OCI-LY1 (cell line): ENCODE results near the gene ARFGEF2.

Experiments used
- H2AFZ ChIP-seq: fragments of 200-600 bp; sonication (generic), shearing (Covaris generic); 2 replicates; pipeline ENCODE4 v1.6.0; 2014; ENCODE audit warnings: antibody characterized with exemption, mild to moderate bottlenecking, low read length
- H3F3A ChIP-seq: fragments of 200-600 bp; sonication (generic), shearing (Covaris generic); 2 replicates; pipeline ENCODE4 v1.6.0; 2014; ENCODE audit warnings: mild to moderate bottlenecking, antibody characterized with exemption, low read length, moderate library complexity; ENCODE audit not compliant: insufficient read depth
- H3K27ac ChIP-seq: fragments of 200-600 bp; sonication (generic); 2 replicates; pipeline ENCODE4 v1.5.1; 2014; ENCODE audit warnings: low read length, mixed run types, mild to moderate bottlenecking, low read depth; ENCODE audit not compliant: poor library complexity, severe bottlenecking
- H3K27me3 ChIP-seq: fragments of 200-600 bp; sonication (generic); 2 replicates; pipeline ENCODE4 v1.6.0; 2014; ENCODE audit warnings: antibody characterized with exemption, mild to moderate bottlenecking, low read length, moderate library complexity; ENCODE audit not compliant: insufficient read depth
- H3K36me3 ChIP-seq: fragments of 200-600 bp; sonication (generic); 2 replicates; pipeline ENCODE4 v1.6.1; 2014; ENCODE audit warnings: mild to moderate bottlenecking, antibody characterized with exemption, low read length, moderate library complexity, mixed read lengths; ENCODE audit not compliant: insufficient read depth
- H3K4me1 ChIP-seq: fragments of 200-600 bp; sonication (generic); 2 replicates; pipeline ENCODE4 v1.5.1; 2014; ENCODE audit warnings: mild to moderate bottlenecking, low read length, moderate library complexity; ENCODE audit not compliant: insufficient read depth, severe bottlenecking
- H3K4me2 ChIP-seq: fragments of 200-600 bp; sonication (generic), shearing (Covaris generic); 2 replicates; pipeline ENCODE4 v1.6.1; 2014; ENCODE audit warnings: low read length
- H3K4me3 ChIP-seq: fragments of 200-600 bp; sonication (generic); 2 replicates; pipeline ENCODE4 v1.5.1; 2014; ENCODE audit warnings: low read length, low read depth, mild to moderate bottlenecking, mixed read lengths; ENCODE audit not compliant: poor library complexity, severe bottlenecking
- H3K79me2 ChIP-seq: fragments of 200-600 bp; shearing (Covaris generic); 2 replicates; pipeline ENCODE4 v1.6.1; 2016; ENCODE audit warnings: mixed run types, low read length, mixed read lengths; ENCODE audit not compliant: insufficient read depth
- H3K9ac ChIP-seq: fragments of 200-600 bp; sonication (generic), shearing (Covaris generic); 2 replicates; pipeline ENCODE4 v1.6.1; 2014; ENCODE audit warnings: mild to moderate bottlenecking, low read length, mixed read lengths
- H3K9me2 ChIP-seq: fragments of 200-600 bp; sonication (generic), shearing (Covaris generic); 2 replicates; pipeline ENCODE4 v1.6.1; 2014; ENCODE audit warnings: low read depth, mild to moderate bottlenecking, low read length, mixed read lengths
- H3K9me3 ChIP-seq: fragments of 200-600 bp; shearing (Covaris generic); 2 replicates; pipeline ENCODE4 v1.6.1; 2014; ENCODE audit warnings: low read length, mixed read lengths
- H4K20me1 ChIP-seq: fragments of 200-600 bp; sonication (generic), shearing (Covaris generic); 2 replicates; pipeline ENCODE4 v1.6.0; 2016; ENCODE audit warnings: mild to moderate bottlenecking, low read length; ENCODE audit not compliant: insufficient read depth
- CTCF ChIP-seq: fragments of 200-600 bp; sonication (generic), shearing (Covaris generic); IDR thresholded peaks from 2 replicates; pipeline ENCODE4 v1.5.1; 2017; ENCODE audit warnings: mild to moderate bottlenecking, antibody characterized with exemption, low read length, moderate library complexity, mixed read lengths
- EZH2 ChIP-seq: fragments of 200-600 bp; sonication (generic), shearing (Covaris generic); IDR thresholded peaks from 2 replicates; pipeline ENCODE4 v1.8.0; 2017; ENCODE audit warnings: borderline replicate concordance, mixed run types, mild to moderate bottlenecking, antibody characterized with exemption, low read length, moderate library complexity, mixed read lengths

Gene ARFGEF2

GRCh38 chr20:48953653-48954052 is 32.1 kb downstream of the ARFGEF2 start:
- Histone ChIP-seq H4K20me1 (no peaks in the 10 kb centered on the region), H3F3A (no peaks in the 10 kb centered on the region), H3K4me1 (no peaks in the 10 kb centered on the region), H3K27ac (no peak overlapping the region), H3K27me3 (no peaks in the 10 kb centered on the region), H2AFZ (no peak overlapping the region), H3K4me3 (no peak overlapping the region), H3K79me2 (no peaks in the 10 kb centered on the region), H3K4me2 (no peak overlapping the region), H3K36me3 (peaks cover 86% of the 10 kb centered on the region), H3K9me3 (no peaks in the 10 kb centered on the region), H3K9me2 (no peaks in the 10 kb centered on the region), H3K9ac (no peak overlapping the region)
- no peak for TF ChIP-seq EZH2

GRCh38 chr20:48956052-48956451 is 34.5 kb downstream of the ARFGEF2 start:
- H3K4me1 ChIP-seq = no peaks in the 10 kb centered on the region
- no peaks in the 10 kb centered on the region for H4K20me1 ChIP-seq
- no peaks in the 10 kb centered on the region for H3F3A ChIP-seq
- no peak overlapping the region for H3K27ac ChIP-seq
- no peak overlapping the region for H3K4me3 ChIP-seq
- no peaks in the 10 kb centered on the region for H3K9me3 ChIP-seq
- H3K4me2 ChIP-seq = no peak overlapping the region
- H3K79me2 ChIP-seq = no peaks in the 10 kb centered on the region
- H3K36me3 ChIP-seq = peaks cover 79% of the 10 kb centered on the region
- H3K9me2 ChIP-seq = no peaks in the 10 kb centered on the region
- no peak overlapping the region for H2AFZ ChIP-seq
- no peak for TF ChIP-seq CTCF
- no peak for TF ChIP-seq EZH2
- H3K9ac ChIP-seq = no peak overlapping the region
- H3K27me3 ChIP-seq = no peaks in the 10 kb centered on the region

GRCh38 chr20:48957053-48957481 is 35.6 kb downstream of the ARFGEF2 start:
- Histone ChIP-seq H3K4me2 (no peak overlapping the region), H3K79me2 (no peaks in the 10 kb centered on the region)

More at GRCh38 chr20:48957053-48957481, 35.6 kb downstream of the ARFGEF2 start:
- Histone ChIP-seq H3K9me3 (no peaks in the 10 kb centered on the region), H2AFZ (no peak overlapping the region), H3F3A (no peaks in the 10 kb centered on the region), H3K27ac (no peak overlapping the region), H3K27me3 (no peaks in the 10 kb centered on the region), H3K9me2 (no peaks in the 10 kb centered on the region), H3K4me1 (no peaks in the 10 kb centered on the region), H3K4me3 (no peak overlapping the region), H4K20me1 (no peaks in the 10 kb centered on the region), H3K36me3 (peaks cover 69% of the 10 kb centered on the region), H3K9ac (no peak overlapping the region)
- TF ChIP-seq CTCF (no peak), EZH2 (no peak)
